HS-5 (cell line): ENCODE results near the gene SYNDIG1.

ENCODE experiments used
- DNase-seq: peaks from one replicate; pipeline ENCODE4 v3.0.0-alpha.2; 2012; ENCODE audit warnings: low read depth

The SYNDIG1 gene

GRCh38 chr20:24473435-24474223 lies 4.2 kb downstream of the SYNDIG1 start:
- no peak for DNase-seq

DNA sequence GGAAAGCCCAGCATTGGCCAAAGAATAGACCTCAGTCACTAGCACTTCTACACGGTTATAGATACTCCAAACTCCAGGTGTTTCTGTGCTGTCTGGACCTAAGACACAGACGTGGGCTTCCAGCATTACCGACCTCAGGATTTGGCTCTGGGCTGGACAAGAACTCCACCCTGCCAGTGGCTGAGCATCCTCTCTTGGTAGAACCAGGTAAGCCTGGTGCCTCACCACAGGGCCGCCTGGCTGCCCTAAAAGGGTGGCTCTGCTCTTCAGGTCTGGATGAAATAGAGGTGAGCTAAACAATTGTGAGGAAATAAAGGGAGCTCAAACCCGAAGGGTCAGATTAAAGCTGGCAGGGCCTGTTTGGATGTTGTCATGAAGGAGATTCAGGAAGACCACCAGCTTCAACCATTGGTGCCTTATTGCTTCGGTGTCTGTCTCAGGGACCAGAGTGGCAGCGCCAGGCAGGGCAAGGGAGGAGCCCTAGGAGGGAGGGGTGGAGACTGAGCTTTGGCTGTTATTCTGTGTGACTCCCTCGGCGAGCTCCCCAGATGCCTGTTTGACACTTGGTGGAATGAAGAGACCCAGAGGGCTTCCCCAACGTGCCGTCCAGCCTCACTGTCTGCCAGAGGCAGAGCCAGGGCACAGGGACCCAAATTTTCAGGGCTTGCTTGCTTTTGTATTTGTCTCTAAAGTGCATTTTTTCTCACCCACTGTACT lies 8.6 kb downstream of the SYNDIG1 start:
- DNase-seq, result no peak

DNA sequence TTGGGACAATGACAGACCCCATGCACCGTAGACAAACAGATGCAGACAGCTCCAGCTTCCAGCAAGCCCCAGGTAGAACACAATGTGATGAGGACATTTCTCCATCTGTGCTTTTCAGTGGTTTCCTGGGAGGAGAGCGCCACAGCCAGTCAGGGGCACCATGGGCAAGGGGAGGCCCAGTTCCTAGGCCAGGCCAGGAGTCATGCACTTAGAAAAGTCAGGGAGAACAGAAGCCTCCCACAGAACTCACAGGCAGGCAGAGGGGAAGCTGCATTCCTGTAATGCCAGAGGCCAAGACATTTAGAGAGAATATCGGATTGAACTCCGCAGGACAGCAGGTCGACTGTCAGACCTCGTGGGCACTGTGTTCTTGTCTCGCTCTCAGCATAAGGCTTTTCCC lies 9.2 kb downstream of the SYNDIG1 start:
- DNase-seq, result no peak

- no peak for DNase-seq
Observed at GRCh38 chr20:24479106-24479505, 9.7 kb downstream of the SYNDIG1 start.

DNA sequence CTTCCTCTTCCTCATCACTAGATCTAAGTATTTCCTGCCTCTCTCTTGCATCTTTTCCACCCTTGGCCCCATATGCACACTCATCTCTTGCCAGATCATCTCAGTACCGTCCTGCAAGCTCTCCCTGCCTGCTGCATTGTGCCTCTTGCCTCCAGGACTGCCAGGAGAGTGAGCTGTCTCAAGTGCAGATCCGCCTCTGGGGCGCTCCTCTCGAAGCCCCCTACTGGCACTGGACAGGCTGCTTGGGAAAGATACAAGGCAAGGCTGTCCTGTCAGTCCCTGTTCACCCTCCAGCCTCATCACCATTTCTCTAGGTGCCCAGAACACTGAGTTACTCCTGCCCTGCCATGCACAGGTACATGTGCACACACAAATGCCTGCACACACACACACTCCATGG lies 10.2 kb downstream of the SYNDIG1 start:
- no peak for DNase-seq

DNA sequence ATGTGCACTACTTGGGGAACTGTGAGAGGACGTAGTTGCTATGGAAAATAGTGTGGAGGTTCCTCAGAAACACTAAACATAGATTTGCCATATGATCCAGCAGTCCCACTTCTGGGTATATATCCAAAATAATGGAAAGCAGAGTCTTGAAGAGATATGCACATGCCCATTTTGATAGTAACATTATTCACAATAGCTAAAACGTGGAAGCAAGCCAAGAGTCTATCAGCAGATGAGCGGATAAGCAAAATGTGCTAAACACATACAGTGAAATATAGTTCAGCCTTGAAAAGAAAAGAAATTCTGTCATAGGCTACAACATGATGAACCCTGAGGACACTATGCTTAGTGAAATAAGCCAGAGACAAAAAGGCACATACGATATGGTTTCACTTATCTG lies 11.1 kb downstream of the SYNDIG1 start:
- no peak for DNase-seq

DNA sequence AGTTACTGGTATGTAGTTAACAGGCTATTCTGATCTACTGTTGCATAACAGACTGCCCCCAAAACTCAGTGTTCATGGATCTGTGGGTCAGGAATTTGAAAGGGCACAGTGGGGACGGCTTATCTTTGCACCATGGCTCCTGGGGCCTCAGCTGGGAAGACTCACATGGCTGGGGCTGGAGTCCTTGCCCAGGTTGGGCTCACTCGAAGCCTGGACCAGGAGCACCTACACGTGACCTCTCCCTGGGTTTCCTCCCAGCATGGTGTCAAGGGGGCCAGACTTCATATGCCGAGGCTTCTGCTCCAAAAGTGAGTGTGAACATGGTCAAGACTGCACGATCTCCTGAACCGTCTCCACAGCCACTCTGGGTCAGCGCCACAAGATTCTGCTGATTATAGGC lies 11.7 kb downstream of the SYNDIG1 start:
- no peak for DNase-seq

DNA sequence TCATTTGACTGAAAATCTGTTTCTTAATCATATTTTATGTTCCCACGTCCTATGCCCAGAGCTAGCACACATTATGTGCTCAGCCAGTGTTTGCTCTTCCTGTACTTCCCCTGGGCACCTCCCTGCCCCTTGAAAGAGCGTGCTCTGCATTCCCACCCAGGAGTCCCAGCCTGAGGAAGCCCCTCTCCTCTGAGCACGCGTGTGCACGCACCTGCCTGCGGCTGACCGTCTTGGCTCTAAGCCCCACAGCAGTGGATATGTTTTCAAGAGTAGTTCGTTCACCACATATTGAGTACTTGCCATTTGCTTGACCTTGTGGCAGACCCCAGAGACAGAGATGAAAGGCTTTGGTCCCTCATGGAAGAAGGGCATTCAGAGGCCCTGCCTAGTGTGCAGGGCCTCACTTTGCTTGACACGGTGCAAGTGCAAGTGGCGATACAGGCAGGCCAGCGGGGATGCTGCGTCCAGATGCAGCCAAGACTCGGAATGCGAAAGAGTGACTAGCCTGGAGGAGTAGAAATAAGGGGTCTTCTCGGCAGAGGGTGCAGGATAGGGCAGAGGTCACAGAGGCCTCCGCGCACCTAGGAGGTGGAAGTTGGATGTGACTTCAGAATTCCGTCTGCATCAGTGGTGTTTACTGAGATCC lies 14.1 kb downstream of the SYNDIG1 start:
- no peak for DNase-seq

- DNase-seq, result no peak
Observed at GRCh38 chr20:24484081-24484450, 14.6 kb downstream of the SYNDIG1 start.

DNA sequence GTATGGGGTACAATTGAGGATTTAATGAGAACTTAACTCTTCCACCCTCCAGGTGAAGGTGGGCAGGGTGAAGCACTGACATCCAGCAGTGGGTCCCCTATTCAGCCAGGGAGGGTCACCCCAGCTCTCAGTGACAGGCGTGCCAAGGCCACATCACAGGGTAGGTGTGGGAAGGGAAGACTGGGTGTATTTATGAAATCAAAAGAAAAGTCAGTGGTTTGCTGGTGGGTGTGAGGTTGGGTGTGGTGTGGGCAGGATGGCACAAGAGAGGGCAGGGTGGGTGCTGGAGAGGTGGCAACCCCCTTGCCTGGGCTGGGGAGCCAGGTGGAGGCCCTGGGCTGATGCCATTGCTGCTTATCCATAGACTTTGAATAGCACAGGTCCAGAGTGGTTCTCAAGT lies 16.6 kb downstream of the SYNDIG1 start:
- no peak for DNase-seq

GRCh38 chr20:24487240-24487639 lies 17.8 kb downstream of the SYNDIG1 start:
- no peak for DNase-seq

GRCh38 chr20:24487648-24488047 lies 18.2 kb downstream of the SYNDIG1 start:
- no peak for DNase-seq

- no peak for DNase-seq
Observed at GRCh38 chr20:24488064-24488799, 18.8 kb downstream of the SYNDIG1 start.

DNA sequence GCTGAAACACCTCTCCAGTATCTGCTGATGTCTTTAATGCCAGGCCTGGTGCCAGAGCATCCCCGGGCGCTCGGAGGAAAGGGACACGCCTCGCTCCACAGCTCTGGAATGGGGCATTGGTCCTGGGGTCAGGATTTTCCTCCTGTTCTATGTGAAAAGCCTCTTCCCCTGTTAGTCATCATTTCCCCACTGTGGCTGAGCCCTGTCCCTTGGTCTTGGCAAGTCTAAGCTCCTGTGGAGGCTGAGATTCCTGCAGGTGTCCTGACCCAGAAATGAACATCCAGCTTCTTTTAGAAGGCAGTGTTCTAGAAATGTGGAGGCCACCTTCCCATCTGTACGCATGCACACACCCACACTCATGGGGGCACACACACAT lies 19.4 kb downstream of the SYNDIG1 start:
- DNase-seq, result no peak

GRCh38 chr20:24489193-24489592 lies 19.8 kb downstream of the SYNDIG1 start:
- no peak for DNase-seq

DNA sequence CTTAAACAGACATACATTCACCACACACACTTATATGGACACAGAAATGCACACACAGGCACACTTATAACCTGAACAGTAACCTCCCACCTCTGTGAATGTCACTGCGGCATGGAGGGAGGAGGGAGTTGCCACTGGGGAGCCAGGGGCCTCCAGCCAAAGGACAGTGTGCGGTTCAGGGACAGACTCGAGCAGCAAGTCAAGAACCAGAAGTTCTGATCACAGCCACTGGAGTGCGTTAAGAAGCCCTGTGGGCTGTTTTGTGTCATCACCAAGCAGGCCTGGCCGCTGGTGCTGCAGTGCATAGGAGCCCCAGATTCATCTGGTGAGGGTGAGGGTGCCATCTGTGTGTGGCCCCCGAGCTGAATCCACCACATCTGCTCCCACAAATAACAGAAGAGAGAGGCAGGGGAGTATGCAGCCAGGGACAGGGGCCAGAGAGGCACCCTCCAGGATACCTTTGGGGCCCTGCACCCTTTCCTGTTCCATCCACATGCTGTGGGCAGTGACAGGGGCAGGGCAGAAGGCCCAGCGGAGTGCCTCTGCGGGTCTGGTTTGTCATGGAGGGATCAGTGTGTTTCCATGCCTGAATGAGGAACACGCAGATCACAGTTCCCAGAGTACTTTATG lies 20.3 kb downstream of the SYNDIG1 start:
- no peak for DNase-seq

- no peak for DNase-seq
Observed at GRCh38 chr20:24490598-24490997, 21.2 kb downstream of the SYNDIG1 start.

- no peak for DNase-seq
Observed at GRCh38 chr20:24491041-24491756, 21.8 kb downstream of the SYNDIG1 start.

GRCh38 chr20:24492031-24492607 lies 22.7 kb downstream of the SYNDIG1 start:
- DNase-seq, result no peak

DNA sequence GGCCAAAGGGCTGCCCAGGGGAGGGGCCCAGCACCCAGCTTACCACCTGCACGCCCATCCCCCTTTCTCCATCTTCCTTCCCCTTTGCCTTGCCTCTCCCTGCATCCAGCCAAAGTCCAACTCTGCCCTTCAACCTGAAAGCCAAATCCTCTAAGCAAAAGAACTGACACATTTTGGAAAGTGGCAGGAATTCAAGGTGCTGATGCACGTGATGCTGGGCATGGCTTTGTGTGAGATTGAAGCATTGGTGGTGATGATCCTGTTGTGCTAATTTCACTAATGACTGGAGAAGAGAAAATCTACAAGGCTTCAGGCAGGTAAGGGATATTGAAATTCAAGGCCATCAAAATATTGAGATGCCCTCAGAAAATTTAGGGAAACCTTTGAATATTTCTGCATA lies 23.3 kb downstream of the SYNDIG1 start:
- DNase-seq, result no peak

GRCh38 chr20:24493181-24493580 lies 23.8 kb downstream of the SYNDIG1 start:
- DNase-seq, result no peak
